LNCAP (cell line): ENCODE results near the gene ATP4A.
A peak's percentile ranks its signal among the peaks of the same experiment; 100 is the strongest.

Source experiments
- TF ChIP-seq, protein P1 (sequence below): fragments of 450-650 bp; IDR thresholded peaks from 2 replicates; pipeline ENCODE4 v1.5.1; 2017; ENCODE audit warnings: mild to moderate bottlenecking

Gene ATP4A

DNA sequence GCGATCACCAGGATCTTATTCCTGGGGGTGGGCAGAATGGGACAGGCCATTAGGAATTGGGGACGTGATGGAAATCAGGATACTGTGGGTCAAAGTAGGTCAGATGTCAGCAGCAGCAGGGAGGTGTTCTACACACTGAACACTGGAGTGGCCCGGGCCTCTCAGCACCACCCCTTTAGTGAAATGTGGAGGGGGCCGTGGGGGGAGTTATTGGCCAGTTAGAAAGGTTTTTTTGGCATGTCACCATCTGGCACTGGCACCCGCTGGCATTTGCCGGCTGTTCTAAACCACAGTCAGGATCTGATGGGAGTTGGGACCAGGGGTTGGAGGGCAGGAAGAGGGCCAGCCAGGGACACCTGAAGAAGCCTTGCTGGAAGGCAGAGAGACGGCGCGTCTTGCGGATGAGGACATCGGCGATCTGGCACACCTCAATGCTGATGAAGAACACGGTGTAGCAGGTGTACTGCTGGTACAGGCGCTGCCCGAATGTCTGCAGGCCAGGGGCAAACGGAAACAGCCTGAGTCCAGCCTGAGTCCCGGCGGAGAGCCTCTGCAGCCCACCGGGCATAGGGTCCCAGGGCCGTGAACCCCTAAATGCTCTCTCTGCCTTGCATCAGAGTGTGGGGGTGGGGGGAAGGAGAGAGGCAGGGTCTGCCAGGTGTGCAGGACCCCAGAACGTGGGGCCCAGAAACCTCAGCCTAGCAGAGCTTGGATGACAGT, 12.2 kb downstream of the ATP4A start:
- TF ChIP-seq, protein P1, sequence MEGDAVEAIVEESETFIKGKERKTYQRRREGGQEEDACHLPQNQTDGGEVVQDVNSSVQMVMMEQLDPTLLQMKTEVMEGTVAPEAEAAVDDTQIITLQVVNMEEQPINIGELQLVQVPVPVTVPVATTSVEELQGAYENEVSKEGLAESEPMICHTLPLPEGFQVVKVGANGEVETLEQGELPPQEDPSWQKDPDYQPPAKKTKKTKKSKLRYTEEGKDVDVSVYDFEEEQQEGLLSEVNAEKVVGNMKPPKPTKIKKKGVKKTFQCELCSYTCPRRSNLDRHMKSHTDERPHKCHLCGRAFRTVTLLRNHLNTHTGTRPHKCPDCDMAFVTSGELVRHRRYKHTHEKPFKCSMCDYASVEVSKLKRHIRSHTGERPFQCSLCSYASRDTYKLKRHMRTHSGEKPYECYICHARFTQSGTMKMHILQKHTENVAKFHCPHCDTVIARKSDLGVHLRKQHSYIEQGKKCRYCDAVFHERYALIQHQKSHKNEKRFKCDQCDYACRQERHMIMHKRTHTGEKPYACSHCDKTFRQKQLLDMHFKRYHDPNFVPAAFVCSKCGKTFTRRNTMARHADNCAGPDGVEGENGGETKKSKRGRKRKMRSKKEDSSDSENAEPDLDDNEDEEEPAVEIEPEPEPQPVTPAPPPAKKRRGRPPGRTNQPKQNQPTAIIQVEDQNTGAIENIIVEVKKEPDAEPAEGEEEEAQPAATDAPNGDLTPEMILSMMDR = no peak

DNA sequence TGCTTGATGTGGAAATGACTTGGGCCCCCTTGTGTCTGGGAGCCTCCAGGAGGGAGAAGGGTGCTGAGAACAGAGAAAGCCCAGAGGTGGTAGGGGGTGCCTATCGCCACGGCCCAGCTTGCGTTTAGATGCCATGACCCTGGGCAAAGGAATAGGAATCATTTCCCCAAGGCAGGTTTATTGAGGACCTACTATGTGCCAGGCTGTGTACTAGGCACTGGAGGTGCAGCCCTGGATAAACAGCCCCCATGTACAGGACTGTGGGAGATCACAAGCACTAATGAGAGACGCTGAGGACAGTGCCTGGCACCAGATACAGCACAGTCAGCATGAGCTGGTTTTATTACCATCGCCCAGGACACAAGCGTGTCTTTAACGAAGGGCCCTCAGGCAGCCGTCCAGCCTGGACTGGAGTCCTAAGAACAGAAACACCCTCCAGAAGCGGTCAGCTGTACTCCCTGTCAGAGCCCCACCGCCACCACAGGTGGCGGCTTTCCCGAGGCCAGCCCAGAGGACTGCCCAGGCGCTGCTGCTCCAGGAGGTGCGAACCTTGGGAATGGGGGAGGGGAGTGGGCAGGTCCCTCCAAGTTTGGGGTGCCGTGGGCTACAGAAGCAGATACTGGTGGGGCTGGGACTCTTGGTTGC, 13.5 kb downstream of the ATP4A start:
- TF ChIP-seq, protein P1 = no peak

DNA sequence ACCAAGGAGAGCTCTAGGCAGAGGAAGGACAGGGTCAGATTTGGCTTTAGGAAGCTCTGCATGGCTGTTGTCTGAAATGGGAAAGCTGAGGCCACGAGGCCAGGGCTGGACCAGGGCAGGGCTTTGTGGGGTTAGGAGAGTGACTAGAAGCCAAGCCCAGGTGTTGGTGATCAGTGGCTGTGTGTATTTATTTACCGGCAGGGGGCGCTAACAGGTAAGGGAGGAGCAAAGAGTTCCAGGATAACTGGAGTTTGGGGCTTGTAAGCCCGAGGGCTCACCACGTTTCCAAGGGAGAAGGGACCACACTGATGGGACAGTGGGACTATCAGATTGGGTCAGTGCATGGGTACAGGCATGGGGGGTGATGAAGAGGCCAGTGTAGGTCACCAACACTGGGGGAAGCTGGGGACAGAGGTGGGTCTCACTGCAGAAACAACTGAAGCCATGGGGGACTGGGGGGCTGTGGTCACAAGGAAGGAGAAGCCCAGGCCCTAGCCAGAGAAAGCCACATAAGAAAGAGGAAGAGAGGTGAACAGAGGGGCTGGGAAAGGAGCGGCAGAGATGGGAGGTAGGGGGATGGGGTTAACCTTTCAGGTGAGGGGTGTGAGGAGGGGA, 14.2 kb downstream of the ATP4A start:
- TF ChIP-seq, protein P1 = peak; percentile 78

DNA sequence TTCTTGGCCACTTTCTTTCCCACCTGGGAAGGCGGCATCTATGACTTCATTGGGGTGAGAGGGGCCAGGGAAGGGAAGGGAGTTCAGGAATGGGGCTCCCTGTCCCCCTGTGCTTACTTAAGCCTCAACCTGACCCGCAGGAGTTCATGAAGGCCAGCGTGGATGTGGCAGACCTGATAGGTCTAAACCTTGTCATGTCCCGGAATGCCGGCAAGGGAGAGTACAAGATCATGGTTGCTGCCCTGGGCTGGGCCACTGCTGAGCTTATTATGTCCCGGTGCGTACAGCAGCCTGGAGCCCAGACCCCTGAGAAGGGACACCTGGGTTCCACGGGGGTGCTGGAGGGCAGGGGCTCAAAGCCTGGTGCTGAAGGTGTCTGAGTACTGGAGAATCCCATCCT, 16.9 kb downstream of the ATP4A start:
- TF ChIP-seq, protein P1 = no peak

DNA sequence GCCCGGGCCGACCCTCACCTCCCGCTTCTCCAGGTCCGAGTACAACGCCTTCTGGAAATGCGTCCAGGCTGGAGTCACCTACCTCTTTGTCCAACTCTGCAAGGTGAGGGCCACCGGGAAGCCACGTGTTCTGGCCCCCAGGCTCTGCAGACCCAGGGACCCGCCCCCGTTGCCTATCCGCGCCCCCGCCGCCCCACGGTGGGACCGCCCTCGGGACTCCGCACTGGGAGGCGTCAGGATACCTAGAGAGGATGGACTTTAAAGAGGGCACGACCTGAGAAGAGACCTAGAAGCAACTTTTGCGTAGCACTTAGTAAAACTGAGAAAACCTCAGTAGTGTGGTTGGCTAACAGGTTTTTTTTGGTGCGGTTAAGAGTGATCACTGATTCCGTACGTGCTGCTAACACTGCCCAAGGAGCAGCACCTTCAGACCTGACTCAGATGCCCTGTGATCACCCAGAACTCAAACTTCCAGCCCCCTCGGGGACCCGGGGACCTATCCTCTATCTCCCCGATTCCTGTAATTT, 17.5 kb downstream of the ATP4A start:
- TF ChIP-seq, protein P1 = no peak

DNA sequence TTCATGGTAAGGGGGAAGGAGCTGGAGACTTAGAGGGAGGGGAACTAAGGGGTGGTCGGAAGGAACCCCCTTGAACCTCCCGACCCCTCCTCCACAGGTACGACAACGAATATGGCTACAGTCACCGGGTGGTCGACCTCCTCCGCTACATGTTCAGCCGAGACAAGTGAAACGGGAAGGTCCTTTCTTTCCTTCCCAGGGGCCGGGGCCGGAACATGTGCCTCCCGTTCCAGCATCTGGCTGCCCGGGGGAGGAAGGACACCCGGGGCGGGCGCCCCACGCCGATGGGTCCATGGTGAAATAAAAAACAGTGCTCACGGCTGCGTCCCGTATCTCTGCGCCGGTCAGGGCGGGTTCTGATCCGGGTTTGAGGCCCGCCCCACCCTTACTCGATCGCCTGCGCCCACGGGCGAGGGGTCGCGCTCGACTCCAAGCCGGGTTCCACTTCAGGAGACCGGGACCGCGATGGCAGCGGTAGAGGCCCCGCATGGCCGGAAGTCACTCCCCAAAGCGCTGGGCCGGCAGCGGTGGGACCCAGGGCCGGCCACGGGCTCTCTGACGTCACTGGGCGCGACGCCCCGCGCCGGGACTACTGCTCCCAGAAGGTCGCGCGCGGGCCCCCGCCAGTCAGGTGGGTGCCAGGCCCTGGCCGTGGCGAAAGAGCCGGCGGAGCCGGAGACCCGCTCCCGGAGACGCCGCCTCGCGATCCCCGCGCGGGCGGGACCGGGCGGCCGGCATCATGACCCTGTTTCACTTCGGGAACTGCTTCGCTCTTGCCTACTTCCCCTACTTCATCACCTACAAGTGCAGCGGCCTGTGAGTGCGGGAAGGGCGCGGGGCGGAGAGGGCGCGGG, 18.2 kb downstream of the ATP4A start, which contains the start of gene TMEM147:
Gene TMEM147 (plus strand): TSS at position 626 of the 854 bp plus-strand sequence. CDS start 114 bp downstream, at position 740.
- TF ChIP-seq, protein P1 = no peak
